H1 (cell line): ENCODE results near the gene NAALADL1. TPM values are rescaled to one million over a fixed set of nuclear protein-coding genes. Genes with fewer than 3 reads are reported as not detected.

Source experiments
- CTCF ChIA-PET: fragments of 300-600 bp; sonication (Branson Sonifier 250); formaldehyde crosslinking; loops from one replicate; lab custom pipeline; 2021; ENCODE audit not compliant: partially characterized antibody; lab: Charles Lee
- POLR2A ChIA-PET: fragments of 300-600 bp; sonication (Branson Sonifier 250); formaldehyde crosslinking; loops from one replicate; lab custom pipeline; 2021; ENCODE audit warnings: inconsistent platforms; ENCODE audit not compliant: partially characterized antibody; lab: Charles Lee
- DNase-seq, 2 experiments: peaks; one replicate each; pipeline versions ENCODE4 v3.0.0 to v3.0.0-alpha.2; 2010 to 2022; ENCODE audit warnings: low spot score in 2 of 2, low read depth in 1 of 2, mixed read lengths in 1 of 2
- FAIRE-seq: peaks from 2 replicates; lab custom pipeline; 2011; peaks lifted over from hg19 to GRCh38; lab: Jason Lieb, UNC
- H2AFZ ChIP-seq: 2 replicates; pipeline ENCODE4 v1.8.1; 2012; ENCODE audit warnings: low read length, inconsistent platforms
- H2AK5ac ChIP-seq: 2 replicates; pipeline ENCODE4 v1.6.1; 2013; ENCODE audit warnings: low read depth, low read length
- H2BK120ac ChIP-seq: replicated peaks from 2 replicates; pipeline ENCODE3; 2013; ENCODE audit warnings: low read depth, low read length, inconsistent platforms
- H2BK12ac ChIP-seq: 2 replicates; pipeline ENCODE4 v1.6.1; 2013; ENCODE audit warnings: low read depth, low read length
- H2BK15ac ChIP-seq: 2 replicates; pipeline ENCODE4 v1.6.1; 2013; ENCODE audit warnings: low read length
- H2BK20ac ChIP-seq: 2 replicates; pipeline ENCODE4 v1.6.1; 2013; ENCODE audit warnings: low read length
- H2BK5ac ChIP-seq: 2 replicates; pipeline ENCODE4 v1.6.1; 2013; ENCODE audit warnings: low read depth, low read length
- H3K14ac ChIP-seq: 2 replicates; pipeline ENCODE4 v1.6.1; 2013; ENCODE audit warnings: inconsistent platforms; ENCODE audit not compliant: insufficient read length
- H3K18ac ChIP-seq: 2 replicates; pipeline ENCODE4 v1.6.1; 2013; ENCODE audit warnings: low read length; ENCODE audit errors: extremely low read depth
- H3K23ac ChIP-seq: 2 replicates; pipeline ENCODE4 v1.6.1; 2013; ENCODE audit warnings: inconsistent platforms; ENCODE audit not compliant: insufficient read length
- H3K23me2 ChIP-seq: 2 replicates; pipeline ENCODE4 v1.6.1; 2013; ENCODE audit warnings: low read depth, low read length
- H3K27ac ChIP-seq: 2 replicates; pipeline ENCODE4 v1.6.1; 2011; ENCODE audit warnings: low read depth, low read length, inconsistent platforms
- H3K27me3 ChIP-seq, 4 experiments: replicated peaks in 1 of 4; 1 replicate in 1 of 4; 2 replicates in 3 of 4; pipeline versions ENCODE4 v1.6.1 to v1.8.1; 2011 to 2013; ENCODE audit warnings: low read length in 3 of 4, mild to moderate bottlenecking in 3 of 4, inconsistent platforms in 2 of 4, mixed read lengths in 2 of 4, moderate library complexity in 1 of 4; ENCODE audit not compliant: control insufficient read depth in 3 of 4, insufficient read depth in 3 of 4; ENCODE audit errors: extremely low read depth in 1 of 4
- H3K36me3 ChIP-seq, 4 experiments: 2 replicates each; pipeline versions ENCODE4 v1.6.1 to v1.8.1; 2011 to 2013; ENCODE audit warnings: mild to moderate bottlenecking in 4 of 4, low read length in 3 of 4, moderate library complexity in 2 of 4, control low read depth in 1 of 4, inconsistent platforms in 1 of 4; ENCODE audit not compliant: insufficient read depth in 4 of 4, control insufficient read depth in 2 of 4
- H3K4ac ChIP-seq: replicated peaks from 2 replicates; pipeline ENCODE3; 2013; ENCODE audit warnings: low read length, low read depth, mixed read lengths, inconsistent platforms; ENCODE audit not compliant: insufficient read length
- H3K4me1 ChIP-seq, 4 experiments: replicated peaks in 1 of 4; 1 replicate in 1 of 4; 2 replicates in 3 of 4; pipeline versions ENCODE4 v1.6.1 to v1.8.1; 2011 to 2013; ENCODE audit warnings: low read length in 3 of 4, inconsistent platforms in 2 of 4, mixed read lengths in 1 of 4; ENCODE audit not compliant: insufficient read depth in 4 of 4, control insufficient read depth in 3 of 4
- H3K4me2 ChIP-seq, 2 experiments: 2 replicates each; pipeline versions ENCODE4 v1.6.1 to v1.8.1; 2011 to 2013; ENCODE audit warnings: low read depth in 2 of 2, low read length in 2 of 2, control low read depth in 1 of 2, inconsistent platforms in 1 of 2, mild to moderate bottlenecking in 1 of 2; ENCODE audit not compliant: insufficient read depth in 1 of 2
- H3K4me3 ChIP-seq, 4 experiments: fragments of 200-600, 300-600 bp in 1 of 4; sonication (generic), shearing (Covaris generic), sonication (Bioruptor Twin) in 1 of 4; 2 replicates each; pipeline versions ENCODE4 v1.5.1 to v1.8.1; 2011 to 2016; ENCODE audit warnings: low read length in 4 of 4, low read depth in 3 of 4, control low read depth in 2 of 4, inconsistent platforms in 2 of 4, mild to moderate bottlenecking in 2 of 4, mixed read lengths in 1 of 4, moderate library complexity in 1 of 4; ENCODE audit not compliant: insufficient read depth in 2 of 4; ENCODE audit errors: extremely low read depth in 1 of 4
- H3K56ac ChIP-seq: replicated peaks from 2 replicates; pipeline ENCODE3; 2013; ENCODE audit warnings: low read depth, mild to moderate bottlenecking, mixed read lengths, low read length, inconsistent platforms; ENCODE audit not compliant: insufficient read length
- H3K79me1 ChIP-seq: 2 replicates; pipeline ENCODE4 v1.6.1; 2013; ENCODE audit warnings: low read depth, low read length, control low read depth
- H3K79me2 ChIP-seq, 2 experiments: 2 replicates each; pipeline versions ENCODE4 v1.6.1 to v1.8.1; 2012 to 2013; ENCODE audit warnings: low read length in 2 of 2, mild to moderate bottlenecking in 2 of 2, inconsistent platforms in 1 of 2; ENCODE audit not compliant: insufficient read depth in 2 of 2, control insufficient read depth in 1 of 2
- H3K9ac ChIP-seq, 4 experiments: replicated peaks in 1 of 4; 1 replicate in 1 of 4; 2 replicates in 3 of 4; pipeline versions ENCODE4 v1.6.1 to v1.8.1; 2011 to 2013; ENCODE audit warnings: low read depth in 3 of 4, low read length in 3 of 4, control low read depth in 2 of 4, mild to moderate bottlenecking in 2 of 4, moderate library complexity in 2 of 4, inconsistent platforms in 1 of 4; ENCODE audit errors: extremely low read depth in 1 of 4
- H3K9me3 ChIP-seq, 2 experiments: 2 replicates each; pipeline versions ENCODE4 v1.6.1 to v1.8.1; 2012 to 2013; ENCODE audit warnings: mild to moderate bottlenecking in 2 of 2, moderate library complexity in 2 of 2, control low read depth in 1 of 2, inconsistent platforms in 1 of 2, low read depth in 1 of 2, low read length in 1 of 2, mixed read lengths in 1 of 2; ENCODE audit not compliant: insufficient read depth in 2 of 2
- H4K20me1 ChIP-seq, 2 experiments: replicated peaks in 1 of 2; 2 replicates each; pipeline versions ENCODE3 to v1.8.1; 2011 to 2013; ENCODE audit warnings: inconsistent platforms in 2 of 2, low read length in 2 of 2, mild to moderate bottlenecking in 1 of 2; ENCODE audit not compliant: insufficient read depth in 2 of 2, control insufficient read depth in 1 of 2
- H4K5ac ChIP-seq: 2 replicates; pipeline ENCODE4 v1.6.1; 2013; ENCODE audit warnings: low read length, low read depth, mixed read lengths, inconsistent platforms; ENCODE audit not compliant: insufficient read length
- H4K8ac ChIP-seq: 2 replicates; pipeline ENCODE4 v1.8.0; 2013; ENCODE audit warnings: mild to moderate bottlenecking, moderate library complexity, low read length, inconsistent platforms; ENCODE audit not compliant: insufficient read depth; ENCODE audit errors: extremely low read depth
- H4K91ac ChIP-seq: replicated peaks from 2 replicates; pipeline ENCODE3; 2013; ENCODE audit warnings: low read length, mixed read lengths, inconsistent platforms; ENCODE audit not compliant: insufficient read length
- EGR1 ChIP-seq: IDR thresholded peaks from 2 replicates; pipeline ENCODE4 v1.6.1; 2011; ENCODE audit warnings: low read depth, low read length, borderline replicate concordance
- HDAC2 ChIP-seq, 2 experiments: fragments of 300-600 bp in 1 of 2; sonication (generic) in 1 of 2; IDR thresholded peaks; 2 replicates each; pipeline ENCODE4 v1.6.1; 2011 to 2012; ENCODE audit warnings: low read depth in 2 of 2, low read length in 2 of 2, mild to moderate bottlenecking in 2 of 2, moderate library complexity in 2 of 2, borderline replicate concordance in 1 of 2, inconsistent platforms in 1 of 2
- PHF8 ChIP-seq: fragments of 200-600 bp; sonication (generic); conservative IDR thresholded peaks from 2 replicates; pipeline ENCODE4 v1.7.1; 2012; ENCODE audit warnings: low read depth, mild to moderate bottlenecking, inconsistent platforms, low read length, moderate library complexity
- RAD21 ChIP-seq, 2 experiments: IDR thresholded peaks in 1 of 2; conservative IDR thresholded peaks in 1 of 2; 2 replicates each; pipeline ENCODE4 v1.6.1; 2011; ENCODE audit warnings: low read depth in 2 of 2, low read length in 2 of 2, improper control_type of control experiment in 1 of 2, inconsistent platforms in 1 of 2, mild to moderate bottlenecking in 1 of 2, moderate library complexity in 1 of 2
- RBBP5 ChIP-seq: IDR thresholded peaks from 2 replicates; pipeline ENCODE4 v1.7.1; 2012; ENCODE audit warnings: low read depth, mild to moderate bottlenecking, inconsistent platforms, low read length, moderate library complexity, borderline replicate concordance
- SP1 ChIP-seq: IDR thresholded peaks from 2 replicates; pipeline ENCODE4 v1.6.1; 2011; ENCODE audit warnings: low read depth, low read length
- TAF1 ChIP-seq: IDR thresholded peaks from 2 replicates; pipeline ENCODE4 v1.6.1; 2011; ENCODE audit warnings: mild to moderate bottlenecking, low read depth, low read length
- TBP ChIP-seq: IDR thresholded peaks from 2 replicates; pipeline ENCODE4 v1.6.1; 2011; ENCODE audit warnings: low read depth, low read length, improper control_type of control experiment
- WGBS, 2 experiments: shearing (Covaris generic) in 1 of 2; methylation state at CpG; one replicate each; pipeline versions ENCODE4 v1.1.6 to v1.1.7; 2013 to 2015; ENCODE audit warnings: low lambda C conversion rate in 2 of 2, mixed read lengths in 2 of 2, inconsistent platforms in 1 of 2, low coverage in 1 of 2, missing lambda C conversion rate in 1 of 2; ENCODE audit not compliant: insufficient replicate concordance in 2 of 2, insufficient coverage in 1 of 2, insufficient read length in 1 of 2; ENCODE audit errors: extremely low coverage in 1 of 2, missing lambda C conversion rate in 1 of 2; 5-methylcytosine and 5-hydroxymethylcytosine counted together
- polyA plus RNA-seq, 7 experiments: library from polyadenylated mRNA; depleted of rRNA in 3 of 7; stranded (reverse) in 5 of 7; unstranded in 2 of 7; fragments of >200 nt in 5 of 7; fragments of 200-250 nt in 2 of 7; gene quantifications; 1 replicate in 5 of 7; 2 replicates in 1 of 7; 4 replicates in 1 of 7; pipeline versions ENCODE4 v1.2.1 to v1.2.3, GENCODE V29; 2011 to 2013; ENCODE audit warnings: missing spikeins in 2 of 7, mixed read lengths in 2 of 7
- total RNA-seq: library from RNA; stranded (reverse); fragmentation: NEBNext Ultra II Directional; extraction: Animal tissue kit (Norgen Biotek cat#: 25700); gene quantifications from 2 replicates; pipeline ENCODE4 v1.2.1, GENCODE V29; 2021

The NAALADL1 gene
- total and polyA plus RNA-seq, 2 of the 8 experiments (the other 6 are each of a cell fraction or from before 2014, with no cell fraction given), result 7.5 to 9.9 TPM

DNA sequence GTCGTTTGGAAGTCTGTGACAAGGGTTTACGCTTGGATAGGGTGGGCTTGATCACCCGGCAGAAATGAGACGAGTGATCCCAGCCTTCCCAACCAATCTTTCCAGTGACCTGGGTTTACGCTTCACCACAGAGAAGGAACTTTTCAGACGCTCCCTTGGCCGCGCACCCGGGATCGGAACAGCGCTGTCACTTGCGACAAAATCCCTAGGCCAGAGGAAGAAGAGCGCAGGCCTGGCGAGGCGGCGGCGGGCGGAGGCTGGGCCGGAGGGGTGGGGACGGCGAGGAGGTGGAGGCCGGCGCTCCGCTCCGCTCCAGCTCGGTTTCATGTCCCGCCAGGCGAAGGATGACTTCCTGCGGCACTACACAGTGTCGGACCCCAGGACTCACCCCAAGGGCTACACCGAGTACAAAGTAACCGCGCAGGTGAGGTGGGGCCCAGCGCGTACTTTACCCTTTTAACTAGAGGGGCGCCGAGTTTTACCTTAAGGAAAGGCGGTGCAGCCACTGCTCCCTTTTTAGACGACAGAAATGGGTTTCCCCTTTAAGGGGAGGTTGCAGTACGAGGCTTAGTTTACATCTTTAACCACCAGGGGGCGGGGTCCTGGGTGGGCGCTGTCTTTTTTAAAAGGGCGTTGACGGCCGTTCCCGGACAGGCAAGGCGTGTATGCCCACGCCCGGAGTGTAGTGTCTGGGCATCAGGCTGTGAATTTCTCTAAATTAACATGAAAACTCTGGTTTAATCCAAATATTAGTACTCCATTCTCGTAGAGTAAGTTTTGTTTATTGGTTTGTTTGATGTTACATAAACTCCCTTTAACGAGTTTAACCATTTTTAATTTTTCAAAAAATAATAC, 30.9 kb downstream of the NAALADL1 start, which contains the start of gene SNX15:
Gene SNX15, plus strand, starts transcription at position 227 of the 855 bp plus-strand sequence. Its CDS starts 99 bp downstream, at position 326.
- Histone ChIP-seq H4K20me1 (no peaks in the 10 kb centered on the region), H3K4me3 (peak within 1 kb of the TSS; percentile 31 to 65 (median 58)), H3K56ac (peak within 1 kb of the TSS; percentile 77), H2BK5ac (peak within 1 kb of the TSS; percentile 92; the same call in 1 of the 2 replicates), H3K4me1 (peaks cover 0 to 4% (median 2%) of the 10 kb centered on the region in 4 experiments; a peak in 5 of 7 replicates), H3K27me3 (no peaks in the 10 kb centered on the region), H3K4ac (peak within 1 kb of the TSS; percentile 44), H3K23ac (no peak within 1 kb of the TSS), H4K8ac (no peak within 1 kb of the TSS; the same call in 1 of the 2 replicates), H3K9ac (peak within 1 kb of the TSS in 1 of 4 experiments; percentile 15; a peak in 3 of 7 replicates), H2BK12ac (no peak within 1 kb of the TSS), H3K79me1 (no peaks in the 10 kb centered on the region), H3K4me2 (peak within 1 kb of the TSS; percentile 62 to 88), H3K79me2 (no peaks in the 10 kb centered on the region), H3K14ac (no peak within 1 kb of the TSS), H4K91ac (peak within 1 kb of the TSS; percentile 91), H4K5ac (peak within 1 kb of the TSS; percentile 99), H3K9me3 (no peaks in the 10 kb centered on the region), H2BK15ac (0 out of 2 replicates have a peak within 1 kb of the TSS, but pooled peaks have one; percentile 24), H3K18ac (peak within 1 kb of the TSS; percentile 99), H3K23me2 (peaks cover 3% of the 10 kb centered on the region; the same call in 1 of the 2 replicates), H2AK5ac (no peak within 1 kb of the TSS), H2AFZ (peak within 1 kb of the TSS; percentile 97), H3K27ac (no peak within 1 kb of the TSS), H2BK20ac (0 out of 2 replicates have a peak within 1 kb of the TSS, but pooled peaks have one; percentile 48), H2BK120ac (no peak within 1 kb of the TSS), H3K36me3 (no peaks in the 10 kb centered on the region)
- CTCF ChIA-PET, result interaction anchor here (0.6 to 2.5 kb wide), 10 partner anchors 9 to 83 kb away, joined by 3 to 14 read pairs (median 5); partner anchors contain the start of genes ARL2, BATF2, NAALADL1 and TM7SF2
- FAIRE-seq, result no peak
- POLR2A ChIA-PET, result interaction anchor here (0.9 to 2.1 kb wide), 5 partner anchors 13 to 85 kb away, joined by 3 to 9 read pairs (median 4); partner anchors contain the start of genes SAC3D1 and VPS51
- DNase-seq, result peak; percentile 68 to 95
- 4% methylated on average over 50 of the region's 51 CpGs; no CpG with 5 or more reads in 1 of the 2 experiments for WGBS, 2 experiments
- TF ChIP-seq EGR1, result 0 out of 2 replicates have a peak, but pooled peaks have one; percentile 41
- peak; percentile 44; the same call in 1 of the 2 replicates for TF ChIP-seq TAF1
- TF ChIP-seq RAD21 (IDR thresholded peaks at IDR 0.05 in 1 of 2, conservative IDR thresholded peaks at IDR 0.05 in 1 of 2; ENCODE audit: low read depth in 2 of 2, low read length in 2 of 2), result peak; percentile 16 to 28; a peak in 2 of 4 replicates
- peak; percentile 46; the same call in 1 of the 2 replicates for TF ChIP-seq TBP
- peak; percentile 65; the same call in 1 of the 2 replicates for TF ChIP-seq PHF8
- TF ChIP-seq RBBP5, result no peak
- peak; percentile 93 for TF ChIP-seq SP1
- peak in 1 of 2 experiments; percentile 82; a peak in 1 of 4 replicates for TF ChIP-seq HDAC2 (IDR thresholded peaks at IDR 0.05; ENCODE audit: borderline replicate concordance in 1 of 2, low read depth in 2 of 2, low read length in 2 of 2)
